Measurements from ENCODE around the gene LRRC55.

Gene LRRC55

DNA sequence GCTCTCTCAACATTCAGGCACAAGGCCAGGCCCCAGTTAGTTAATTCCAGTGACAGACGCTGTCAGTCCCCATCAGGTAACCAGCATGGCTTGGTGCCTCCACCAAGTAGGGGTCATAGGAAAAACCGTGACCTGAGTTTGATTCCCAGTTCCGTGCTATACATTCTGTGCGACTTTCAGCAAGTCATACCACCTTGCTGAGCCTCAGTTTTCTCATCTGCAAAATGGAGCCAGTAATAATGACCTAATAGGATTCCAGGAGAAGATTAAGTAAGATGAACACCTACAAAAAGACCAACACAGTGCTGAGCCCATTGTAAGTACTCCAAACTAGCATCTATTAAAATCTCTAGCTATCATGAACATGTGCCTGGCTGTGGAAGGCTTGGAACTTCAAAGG lies 24.8 kb upstream of the LRRC55 start:
- H3K4me3 ChIP-seq (ENCODE audit: low read depth, low read length), result no peak overlapping the region
- no peaks in the 10 kb centered on the region for H3K27me3 ChIP-seq
- H3K4me1 ChIP-seq, result peaks cover 7% of the 10 kb centered on the region
- H3K9me3 ChIP-seq, result no peaks in the 10 kb centered on the region
- DNase-seq, result no peak
- no peaks in the 10 kb centered on the region for H3K36me3 ChIP-seq
- TF ChIP-seq, protein P1, sequence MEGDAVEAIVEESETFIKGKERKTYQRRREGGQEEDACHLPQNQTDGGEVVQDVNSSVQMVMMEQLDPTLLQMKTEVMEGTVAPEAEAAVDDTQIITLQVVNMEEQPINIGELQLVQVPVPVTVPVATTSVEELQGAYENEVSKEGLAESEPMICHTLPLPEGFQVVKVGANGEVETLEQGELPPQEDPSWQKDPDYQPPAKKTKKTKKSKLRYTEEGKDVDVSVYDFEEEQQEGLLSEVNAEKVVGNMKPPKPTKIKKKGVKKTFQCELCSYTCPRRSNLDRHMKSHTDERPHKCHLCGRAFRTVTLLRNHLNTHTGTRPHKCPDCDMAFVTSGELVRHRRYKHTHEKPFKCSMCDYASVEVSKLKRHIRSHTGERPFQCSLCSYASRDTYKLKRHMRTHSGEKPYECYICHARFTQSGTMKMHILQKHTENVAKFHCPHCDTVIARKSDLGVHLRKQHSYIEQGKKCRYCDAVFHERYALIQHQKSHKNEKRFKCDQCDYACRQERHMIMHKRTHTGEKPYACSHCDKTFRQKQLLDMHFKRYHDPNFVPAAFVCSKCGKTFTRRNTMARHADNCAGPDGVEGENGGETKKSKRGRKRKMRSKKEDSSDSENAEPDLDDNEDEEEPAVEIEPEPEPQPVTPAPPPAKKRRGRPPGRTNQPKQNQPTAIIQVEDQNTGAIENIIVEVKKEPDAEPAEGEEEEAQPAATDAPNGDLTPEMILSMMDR (IDR thresholded peaks at IDR 0.05; ENCODE audit: low read depth, low read length), result no peak

DNA sequence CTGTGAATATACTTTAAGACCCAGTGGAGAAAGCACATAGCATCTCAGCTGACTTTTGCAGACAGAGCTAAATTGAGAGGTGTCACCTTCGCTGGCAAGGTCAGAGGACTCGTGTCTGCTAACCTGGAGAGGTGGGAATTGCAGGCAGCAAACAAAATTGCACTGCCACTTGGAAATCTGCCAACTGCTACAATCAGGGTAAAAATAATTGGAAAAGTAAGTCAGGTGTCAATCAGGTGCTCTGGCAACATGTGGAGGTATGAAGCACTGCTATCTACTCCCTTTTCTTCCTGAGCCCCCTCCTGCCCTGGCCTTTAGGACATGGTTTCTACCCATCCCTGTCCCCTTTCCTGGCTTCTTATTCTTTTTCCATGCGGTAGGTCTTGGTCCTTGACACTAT lies 24.1 kb upstream of the LRRC55 start:
- Histone ChIP-seq H3K27me3 (no peaks in the 10 kb centered on the region), H3K36me3 (no peaks in the 10 kb centered on the region), H3K9me3 (no peaks in the 10 kb centered on the region), H3K4me3 (ENCODE audit: low read depth, low read length) (no peak overlapping the region), H3K4me1 (peaks cover 7% of the 10 kb centered on the region)
- no peak for DNase-seq
- TF ChIP-seq, protein P1 (IDR thresholded peaks at IDR 0.05; ENCODE audit: low read depth, low read length), result no peak

DNA sequence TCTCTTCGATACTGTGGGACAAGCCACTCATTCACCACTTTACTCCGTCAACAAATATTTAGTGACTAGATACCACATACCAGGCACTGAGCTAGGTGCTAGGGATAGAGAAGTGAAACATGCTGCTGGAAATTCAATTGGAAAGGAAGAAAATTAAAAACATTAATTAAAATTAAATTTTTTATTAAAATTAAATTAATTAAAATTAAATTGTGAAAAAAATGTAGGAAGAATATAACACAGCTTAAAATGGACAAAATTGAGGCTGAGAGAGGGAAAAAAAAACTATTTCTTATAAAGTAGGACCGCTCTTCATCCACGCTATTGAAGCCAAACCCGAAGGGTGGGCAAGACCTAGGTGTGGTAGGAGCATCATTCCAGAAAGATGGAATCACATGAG lies 23.6 kb upstream of the LRRC55 start:
- Histone ChIP-seq H3K36me3 (no peaks in the 10 kb centered on the region), H3K4me3 (ENCODE audit: low read depth, low read length) (no peak overlapping the region), H3K27me3 (no peaks in the 10 kb centered on the region), H3K9me3 (no peaks in the 10 kb centered on the region), H3K4me1 (peaks cover 6% of the 10 kb centered on the region)
- TF ChIP-seq, protein P1 (IDR thresholded peaks at IDR 0.05; ENCODE audit: low read depth, low read length), result no peak
- DNase-seq, result no peak

DNA sequence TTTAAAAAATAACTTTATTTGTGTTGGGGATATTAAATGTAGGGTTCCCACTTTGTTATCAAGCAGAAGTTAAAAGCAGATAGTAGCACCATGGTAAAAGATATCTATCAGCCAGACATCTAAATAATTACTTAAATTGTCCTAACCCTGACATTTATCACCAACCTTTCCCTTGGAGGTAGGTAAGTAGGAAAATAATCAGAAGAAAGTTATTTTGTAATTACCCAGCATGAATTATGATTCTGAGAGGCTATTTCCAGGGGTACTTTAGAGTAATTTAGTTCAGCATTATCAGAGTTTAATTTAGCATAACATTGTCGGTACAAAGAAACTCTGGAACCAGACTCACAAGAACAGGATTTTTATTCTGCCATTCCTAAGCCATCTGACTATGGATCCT lies 23.2 kb upstream of the LRRC55 start:
- peaks cover 3% of the 10 kb centered on the region; the same call in 1 of the 2 replicates for H3K4me1 ChIP-seq
- no peak for DNase-seq
- TF ChIP-seq, protein P1 (IDR thresholded peaks at IDR 0.05; ENCODE audit: low read depth, low read length), result no peak
- no peaks in the 10 kb centered on the region for H3K27me3 ChIP-seq
- no peaks in the 10 kb centered on the region for H3K36me3 ChIP-seq
- no peak overlapping the region for H3K4me3 ChIP-seq (ENCODE audit: low read depth, low read length)
- no peaks in the 10 kb centered on the region for H3K9me3 ChIP-seq

DNA sequence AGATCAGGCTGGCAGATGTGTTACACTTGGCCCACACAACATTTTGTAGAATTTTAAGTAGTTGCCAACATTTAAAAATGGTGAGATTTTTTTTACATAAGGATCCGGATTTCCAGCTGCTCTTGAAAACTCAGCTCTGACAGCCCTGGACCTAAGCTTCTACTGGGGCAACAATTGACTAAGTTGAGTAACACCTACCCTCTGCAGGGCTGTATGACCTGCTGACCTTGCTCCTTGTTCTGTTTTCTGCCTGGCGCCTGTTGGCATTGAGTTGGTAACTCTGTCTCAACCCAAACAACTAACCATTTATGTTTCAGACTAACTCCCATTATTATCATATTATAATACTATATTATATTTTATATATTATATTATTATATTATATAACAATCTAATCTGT lies 21.1 kb upstream of the LRRC55 start:
- Histone ChIP-seq H3K36me3 (no peaks in the 10 kb centered on the region), H3K27me3 (no peaks in the 10 kb centered on the region), H3K4me3 (ENCODE audit: low read depth, low read length) (no peak overlapping the region), H3K9me3 (no peaks in the 10 kb centered on the region), H3K4me1 (peaks cover 2% of the 10 kb centered on the region; the same call in 1 of the 2 replicates)
- TF ChIP-seq, protein P1 (IDR thresholded peaks at IDR 0.05; ENCODE audit: low read depth, low read length), result no peak
- DNase-seq, result no peak

DNA sequence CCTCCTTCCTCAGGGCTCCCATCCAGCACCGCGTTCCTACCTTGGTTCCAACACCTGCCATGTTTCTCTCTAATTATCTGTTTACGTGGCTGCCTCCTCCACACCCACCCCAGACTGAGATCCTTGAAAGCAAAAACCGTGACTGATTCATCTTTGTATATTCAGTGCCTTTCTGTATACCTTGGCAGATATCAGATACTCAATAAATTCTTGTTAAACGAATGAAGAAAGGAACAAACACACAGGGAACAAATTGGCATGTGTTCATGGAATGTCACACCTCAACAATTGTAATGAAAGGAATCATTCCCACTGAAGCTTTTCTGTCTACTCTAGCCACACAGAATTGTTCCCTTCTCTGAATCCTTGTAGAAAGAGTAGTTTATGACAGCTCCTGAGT lies 20.4 kb upstream of the LRRC55 start:
- DNase-seq, result no peak
- Histone ChIP-seq H3K4me1 (no peaks in the 10 kb centered on the region; the same call in 1 of the 2 replicates), H3K27me3 (no peaks in the 10 kb centered on the region), H3K4me3 (ENCODE audit: low read depth, low read length) (no peak overlapping the region), H3K36me3 (no peaks in the 10 kb centered on the region), H3K9me3 (no peaks in the 10 kb centered on the region)
- TF ChIP-seq, protein P1 (IDR thresholded peaks at IDR 0.05; ENCODE audit: low read depth, low read length), result no peak
